Heart left ventricle (tissue), 16 donors: ENCODE results near the gene CCDC127. TPM values are rescaled to one million over a fixed set of nuclear protein-coding genes. Genes with fewer than 3 reads are reported as not detected.
"Not testable (repeated sequence)": the region's sequence is repeated elsewhere in the genome, so short reads cannot be mapped to it uniquely, and the experiment has no call there.

Experiments
- ATAC-seq, 4 donors: fragments of 200-7000 bp; cut with Tn5 transposase; one replicate each; pipeline ENCODE4 v1.9.1; 2020 to 2022; ENCODE audit warnings: moderate library complexity in 4 of 4, mild to moderate bottlenecking in 3 of 4, moderate number of reproducible peaks in 1 of 4
- DNase-seq, 5 donors: peaks; one replicate each; pipeline ENCODE4 v3.0.0-alpha.2; 2020
- H3K27ac ChIP-seq, 12 donors: fragments of 200-600 bp; sonication (generic) in 4 of 12; one replicate each; pipeline versions ENCODE4 v1.5.0 to v1.8.0; 2016 to 2022; ENCODE audit warnings: mild to moderate bottlenecking in 2 of 12
- H3K27me3 ChIP-seq, 9 donors: fragments of 200-600 bp; sonication (generic) in 2 of 9; one replicate each; pipeline versions ENCODE4 v1.5.1 to v1.8.0; 2016 to 2022; ENCODE audit warnings: mild to moderate bottlenecking in 3 of 9
- H3K36me3 ChIP-seq, 9 donors: fragments of 200-600 bp; sonication (generic) in 2 of 9; one replicate each; pipeline versions ENCODE4 v1.5.0 to v1.8.0; 2018 to 2022; ENCODE audit warnings: mild to moderate bottlenecking in 2 of 9
- H3K4me1 ChIP-seq, 12 donors: fragments of 200-600 bp; sonication (generic) in 4 of 12; one replicate each; pipeline versions ENCODE4 v1.5.0 to v1.8.0; 2016 to 2022; ENCODE audit warnings: mild to moderate bottlenecking in 3 of 12
- H3K4me3 ChIP-seq, 12 donors: fragments of 200-600 bp; sonication (generic) in 4 of 12; one replicate each; pipeline versions ENCODE4 v1.5.0 to v1.8.0; 2017 to 2022; ENCODE audit warnings: mild to moderate bottlenecking in 9 of 12, moderate library complexity in 4 of 12
- H3K9me3 ChIP-seq, 12 donors: fragments of 200-600 bp; sonication (generic) in 4 of 12; one replicate each; pipeline versions ENCODE4 v1.5.0 to v1.8.0; 2016 to 2022; ENCODE audit warnings: mild to moderate bottlenecking in 1 of 12
- POLR2A ChIP-seq, 2 donors: fragments of 450-650 bp; IDR thresholded peaks; one replicate each; pipeline ENCODE4 v1.6.1; 2017; ENCODE audit warnings: antibody characterized with exemption in 2 of 2, mild to moderate bottlenecking in 2 of 2, moderate library complexity in 2 of 2
- WGBS, 4 donors: extraction: QIAGEN DNeasy Blood & Tissue Kit in 2 of 4; methylation state at CpG; one replicate each; pipeline versions ENCODE4 v1.1.5 to v1.1.7; 2013 to 2018; 5-methylcytosine and 5-hydroxymethylcytosine counted together
- intact Hi-C, 10 donors: fragments of 100-400 bp; cut with DNase I; formaldehyde crosslinking; loops; one replicate each; pipeline versions ENCODE4 v1.11.1 to v1.14.2; 2022
- polyA plus RNA-seq, 2 donors: library from polyadenylated mRNA; stranded (reverse); fragments of 200-250 nt; gene quantifications; one replicate each; pipeline ENCODE4 v1.2.3, GENCODE V29; 2013
- total RNA-seq, 9 donors: library from RNA; depleted of rRNA in 2 of 9; stranded (reverse); fragments of >200 nt in 2 of 9; fragmentation: NEBNext Ultra II Directional in 3 of 9; extraction: Animal tissue kit (Norgen Biotek cat#: 25700) in 3 of 9; gene quantifications; one replicate each; pipeline versions ENCODE4 v1.1.0 to v1.2.4, GENCODE V29; 2016 to 2023
- TF ChIP-seq, protein P1 (sequence below), 12 donors: fragments of 200-600 bp; sonication (generic) in 4 of 12; IDR thresholded peaks; one replicate each; pipeline versions ENCODE4 v1.5.0 to v1.8.0; 2018 to 2022; ENCODE audit warnings: antibody characterized with exemption in 12 of 12, mild to moderate bottlenecking in 5 of 12
- donor health status: ischemic (EF 13 %, LVEDD 7.1; RV severe dilation, severe dysfunction).
- donor health status: healthy with polysubstance abuse.
- donor health status: DM: no; HTN: yes; CAD: no.
- donor health status: DM: no; HTN: no; CAD: no.
- donor health status: ischemic (EF 25% LVEDD 6.9; RV normal size, moderate dysfunction).
- donor health status: ischemic (EF 25% LVEDD 5.7; RV mildly dilated, moderate dysfunction).
- donor health status: healthy.
- donor health status: DM: yes; HTN: yes; CAD: no.
- donor health status: ischemic (EF 35%, LVEDD 5.7; RV mildly dilated, moderate dysfunction).
- donor health status: nonischemic (EF 11% LVEDD 7.7; RV severe dilation, severe dysfunction).
- donor health status: DM: yes; HTN: yes; CAD: no.
- donor health status: PGD.
- donor health status: ischemic (EF 29% LVEDD 5.4; RV normal size, mild dysfunction).
- donor health status: nonischemic (EF 23%, LVEDD 6.1; RV moderate dilation, normal function).

Gene CCDC127
- total and polyA plus RNA-seq, 11 donors, result 4.8 to 10.3 (median 7.5) TPM

GRCh38 chr5:264338-264737 is 46.4 kb upstream of the CCDC127 start:
- TF ChIP-seq, protein P1, sequence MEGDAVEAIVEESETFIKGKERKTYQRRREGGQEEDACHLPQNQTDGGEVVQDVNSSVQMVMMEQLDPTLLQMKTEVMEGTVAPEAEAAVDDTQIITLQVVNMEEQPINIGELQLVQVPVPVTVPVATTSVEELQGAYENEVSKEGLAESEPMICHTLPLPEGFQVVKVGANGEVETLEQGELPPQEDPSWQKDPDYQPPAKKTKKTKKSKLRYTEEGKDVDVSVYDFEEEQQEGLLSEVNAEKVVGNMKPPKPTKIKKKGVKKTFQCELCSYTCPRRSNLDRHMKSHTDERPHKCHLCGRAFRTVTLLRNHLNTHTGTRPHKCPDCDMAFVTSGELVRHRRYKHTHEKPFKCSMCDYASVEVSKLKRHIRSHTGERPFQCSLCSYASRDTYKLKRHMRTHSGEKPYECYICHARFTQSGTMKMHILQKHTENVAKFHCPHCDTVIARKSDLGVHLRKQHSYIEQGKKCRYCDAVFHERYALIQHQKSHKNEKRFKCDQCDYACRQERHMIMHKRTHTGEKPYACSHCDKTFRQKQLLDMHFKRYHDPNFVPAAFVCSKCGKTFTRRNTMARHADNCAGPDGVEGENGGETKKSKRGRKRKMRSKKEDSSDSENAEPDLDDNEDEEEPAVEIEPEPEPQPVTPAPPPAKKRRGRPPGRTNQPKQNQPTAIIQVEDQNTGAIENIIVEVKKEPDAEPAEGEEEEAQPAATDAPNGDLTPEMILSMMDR (IDR thresholded peaks at IDR 0.05), result no peak
- TF ChIP-seq POLR2A (IDR thresholded peaks at IDR 0.05), result no peak
- Histone ChIP-seq H3K4me3 (no peak overlapping the region), H3K36me3 (peaks cover 0 to 40% (median 30%) of the 10 kb centered on the region in 9 donors), H3K27ac (peak overlapping the region in 9 of 12 donors; percentile 1 to 78 (median 68)), H3K27me3 (no peaks in the 10 kb centered on the region), H3K4me1 (peaks cover 0 to 16% (median 6%) of the 10 kb centered on the region in 12 donors), H3K9me3 (no peaks in the 10 kb centered on the region)
- 75 to 92% (median 90%) methylated on average over 10 of the region's 10 CpGs for WGBS, 4 donors
- ATAC-seq, result peak in 3 of 4 donors; percentile 14 to 19 (median 17)
- intact Hi-C loops, result no loop called here
- DNase-seq, result no peak

- H3K4me3 ChIP-seq, intact Hi-C loops, H3K9me3 ChIP-seq, DNase-seq, H3K27me3 ChIP-seq: not testable (repeated sequence)
- Histone ChIP-seq H3K36me3 (peaks cover 0 to 40% (median 32%) of the 10 kb centered on the region in 9 donors), H3K27ac (peak overlapping the region in 10 of 12 donors; percentile 1 to 78 (median 62)), H3K4me1 (peaks cover 0 to 16% (median 6%) of the 10 kb centered on the region in 12 donors)
- WGBS, 4 donors, result 52 to 67% (median 63%) methylated on average over 9 of the region's 9 CpGs
- ATAC-seq, result peak; percentile 85 to 90 (median 88)
Measured at GRCh38 chr5:263275-263974, 45.5 kb upstream of the CCDC127 start.

DNA sequence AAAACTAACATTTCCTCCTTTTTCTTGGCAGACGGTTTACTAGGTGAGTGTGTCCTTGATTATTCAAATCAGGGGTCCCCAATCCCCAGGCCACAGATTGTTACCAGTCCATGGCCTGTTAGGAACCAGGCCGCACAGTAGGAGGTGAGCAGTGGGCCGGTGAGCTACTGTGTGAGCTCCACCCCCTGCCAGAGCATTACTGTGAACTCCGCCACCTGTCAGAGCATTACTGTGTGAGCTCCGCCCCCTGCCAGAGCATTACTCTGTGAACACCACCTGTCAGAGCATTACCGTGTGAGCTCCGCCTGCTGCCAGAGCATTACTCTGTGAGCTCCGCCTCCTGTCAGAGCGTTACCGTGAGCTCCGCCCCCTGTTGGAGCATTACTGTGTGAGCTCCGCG is 39.2 kb upstream of the CCDC127 start:
- WGBS, 4 donors, result 79 to 95% (median 93%) methylated on average over 13 of the region's 13 CpGs

DNA sequence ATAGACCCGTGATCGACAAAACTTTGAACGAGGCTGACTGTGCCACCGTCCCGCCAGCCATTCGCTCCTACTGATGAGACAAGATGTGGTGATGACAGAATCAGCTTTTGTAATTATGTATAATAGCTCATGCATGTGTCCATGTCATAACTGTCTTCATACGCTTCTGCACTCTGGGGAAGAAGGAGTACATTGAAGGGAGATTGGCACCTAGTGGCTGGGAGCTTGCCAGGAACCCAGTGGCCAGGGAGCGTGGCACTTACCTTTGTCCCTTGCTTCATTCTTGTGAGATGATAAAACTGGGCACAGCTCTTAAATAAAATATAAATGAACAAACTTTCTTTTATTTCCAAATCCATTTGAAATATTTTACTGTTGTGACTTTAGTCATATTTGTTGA is 38.4 kb upstream of the CCDC127 start:
- peak in 2 of 5 donors; percentile 46 to 63 for DNase-seq
- 51 to 78% (median 63%) methylated on average over 8 of the region's 8 CpGs for WGBS, 4 donors
- H3K4me3 ChIP-seq, intact Hi-C loops, H3K9me3 ChIP-seq, H3K27me3 ChIP-seq, H3K4me1 ChIP-seq: not testable (repeated sequence)
- peak overlapping the region in 1 of 12 donors; percentile 37 for H3K27ac ChIP-seq
- ATAC-seq, result peak; percentile 69 to 85 (median 85)
- H3K36me3 ChIP-seq, result peaks cover 0 to 65% (median 40%) of the 10 kb centered on the region in 9 donors

More for the DNA sequence above, 39.2 kb upstream of the CCDC127 start:
- intact Hi-C loops, result no loop called here
- TF ChIP-seq POLR2A (IDR thresholded peaks at IDR 0.05), result no peak
- TF ChIP-seq, protein P1 (IDR thresholded peaks at IDR 0.05), result no peak
- peaks cover 0 to 4% (median 0%) of the 10 kb centered on the region in 12 donors for H3K4me1 ChIP-seq
- no peak overlapping the region for H3K4me3 ChIP-seq
- peak overlapping the region in 1 of 12 donors; percentile 18 for H3K27ac ChIP-seq
- H3K27me3 ChIP-seq, result no peaks in the 10 kb centered on the region
- no peaks in the 10 kb centered on the region for H3K9me3 ChIP-seq
- H3K36me3 ChIP-seq, result peaks cover 0 to 60% (median 36%) of the 10 kb centered on the region in 9 donors
- ATAC-seq, result peak in 3 of 4 donors; percentile 37 to 52 (median 50)
- DNase-seq, result no peak

DNA sequence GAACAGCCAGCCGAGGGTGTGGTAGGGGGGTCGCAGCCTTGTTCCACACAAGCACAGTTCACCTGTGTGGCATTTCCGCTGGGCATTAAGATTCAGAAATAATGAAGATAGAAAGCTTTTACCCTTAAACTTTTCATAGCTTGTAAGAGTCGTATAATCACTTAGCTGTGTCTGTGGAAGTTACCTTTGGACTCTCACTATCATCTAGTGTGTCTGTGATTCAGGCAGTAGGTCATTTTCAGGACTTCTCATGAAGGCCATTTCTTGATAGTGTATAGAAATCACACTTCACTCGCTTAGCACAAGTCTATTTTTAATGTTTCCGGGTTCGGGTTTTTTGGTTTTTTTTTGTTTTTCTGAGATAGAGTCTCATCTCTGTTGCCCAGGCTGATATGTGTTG is 37.2 kb upstream of the CCDC127 start:
- H3K36me3 ChIP-seq, result peaks cover 0 to 69% (median 49%) of the 10 kb centered on the region in 9 donors
- H3K4me3 ChIP-seq, H3K27me3 ChIP-seq, H3K9me3 ChIP-seq, ATAC-seq, H3K4me1 ChIP-seq, H3K27ac ChIP-seq, DNase-seq, intact Hi-C loops: not testable (repeated sequence)
- WGBS, 4 donors, result 84 to 91% (median 89%) methylated on average over 7 of the region's 7 CpGs

GRCh38 chr5:254322-254721 is 36.4 kb upstream of the CCDC127 start:
- intact Hi-C loops, result not testable (repeated sequence)

More at GRCh38 chr5:254322-254721, 36.4 kb upstream of the CCDC127 start:
- not testable (repeated sequence) for H3K9me3 ChIP-seq, H3K4me1 ChIP-seq, H3K27me3 ChIP-seq, DNase-seq, H3K27ac ChIP-seq, H3K4me3 ChIP-seq
- WGBS, 4 donors, result 87 to 96% (median 93%) methylated on average over 12 to 15 of the region's 15 CpGs
- H3K36me3 ChIP-seq, result peaks cover 0 to 77% (median 57%) of the 10 kb centered on the region in 9 donors
- peak in 2 of 4 donors; percentile 16 to 36 for ATAC-seq
